SKM-1 (cell line): ENCODE data around the gene RPS21.

Experiments used
- DNase-seq: peaks from one replicate; lab custom pipeline; 2025; ENCODE audit not compliant: unreplicated experiment; lab: John Stamatoyannopoulos, UW

The RPS21 gene

GRCh38 chr20:62386383-62387218 is at the start of gene RPS21:
Gene RPS21 (plus strand): TSS chr20:62387103. CDS start chr20:62387339, 236 bp downstream.
- DNase-seq: peak; percentile 83

GRCh38 chr20:62337558-62338293 is 49.2 kb upstream of the RPS21 start:
- DNase-seq: no peak

GRCh38 chr20:62338294-62338620 is 48.6 kb upstream of the RPS21 start:
- no peak for DNase-seq

GRCh38 chr20:62339647-62340062 is 47.2 kb upstream of the RPS21 start:
- no peak for DNase-seq

- DNase-seq: no peak
Measured at GRCh38 chr20:62342910-62343309, 44.0 kb upstream of the RPS21 start.

GRCh38 chr20:62344092-62344491 is 42.8 kb upstream of the RPS21 start:
- no peak for DNase-seq

- DNase-seq: no peak
Measured at GRCh38 chr20:62344782-62345181, 42.1 kb upstream of the RPS21 start.

GRCh38 chr20:62345681-62346370 is 41.1 kb upstream of the RPS21 start:
- no peak for DNase-seq

- no peak for DNase-seq
Measured at GRCh38 chr20:62346398-62347150, 40.3 kb upstream of the RPS21 start.

- no peak for DNase-seq
Measured at GRCh38 chr20:62347151-62347404, 39.8 kb upstream of the RPS21 start.

GRCh38 chr20:62347445-62347844 is 39.5 kb upstream of the RPS21 start:
- DNase-seq: no peak

GRCh38 chr20:62348604-62349003 is 38.3 kb upstream of the RPS21 start:
- no peak for DNase-seq

- DNase-seq: no peak
Measured at GRCh38 chr20:62349556-62350097, 37.3 kb upstream of the RPS21 start.

- DNase-seq: no peak
Measured at GRCh38 chr20:62350098-62350628, 36.7 kb upstream of the RPS21 start.

GRCh38 chr20:62350629-62351422 is 36.1 kb upstream of the RPS21 start:
- no peak for DNase-seq

- DNase-seq: no peak
Measured at GRCh38 chr20:62351469-62352401, 35.2 kb upstream of the RPS21 start.

- DNase-seq: no peak
Measured at GRCh38 chr20:62352402-62353288, 34.3 kb upstream of the RPS21 start.
